ENCODE results near the gene CD58.
A peak's percentile ranks its signal among the peaks of the same experiment; 100 is the strongest.

The CD58 gene

DNA sequence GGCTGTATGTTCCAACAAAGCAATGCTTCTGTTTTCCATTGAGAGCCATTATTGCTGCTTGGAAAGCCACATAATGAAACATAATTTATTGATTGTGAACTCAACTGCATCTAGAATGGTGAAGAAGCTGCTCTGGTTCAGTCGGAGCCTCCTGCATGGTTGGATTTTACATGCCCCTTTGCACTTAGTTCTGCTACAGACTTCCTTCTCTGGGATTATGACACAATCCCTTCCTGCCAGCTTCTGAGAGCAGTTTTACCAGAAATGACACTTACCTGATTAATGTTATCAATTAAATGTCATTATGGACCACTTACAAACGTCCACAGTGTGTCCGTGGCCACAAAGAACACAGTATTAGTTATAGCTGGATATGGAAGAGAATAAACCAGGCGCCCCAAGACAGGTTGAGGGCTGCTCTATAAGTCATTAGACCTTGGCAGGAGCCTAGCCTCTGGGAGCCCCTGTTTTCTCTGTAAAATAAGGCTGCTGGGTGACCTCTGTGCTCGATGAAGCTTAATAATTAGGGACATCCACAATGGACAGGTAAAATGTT, 7.0 kb upstream of the CD58 start:
- no peak overlapping the region for H3K4me3 ChIP-seq (ENCODE audit: low read length)
- TF ChIP-seq, protein P1, sequence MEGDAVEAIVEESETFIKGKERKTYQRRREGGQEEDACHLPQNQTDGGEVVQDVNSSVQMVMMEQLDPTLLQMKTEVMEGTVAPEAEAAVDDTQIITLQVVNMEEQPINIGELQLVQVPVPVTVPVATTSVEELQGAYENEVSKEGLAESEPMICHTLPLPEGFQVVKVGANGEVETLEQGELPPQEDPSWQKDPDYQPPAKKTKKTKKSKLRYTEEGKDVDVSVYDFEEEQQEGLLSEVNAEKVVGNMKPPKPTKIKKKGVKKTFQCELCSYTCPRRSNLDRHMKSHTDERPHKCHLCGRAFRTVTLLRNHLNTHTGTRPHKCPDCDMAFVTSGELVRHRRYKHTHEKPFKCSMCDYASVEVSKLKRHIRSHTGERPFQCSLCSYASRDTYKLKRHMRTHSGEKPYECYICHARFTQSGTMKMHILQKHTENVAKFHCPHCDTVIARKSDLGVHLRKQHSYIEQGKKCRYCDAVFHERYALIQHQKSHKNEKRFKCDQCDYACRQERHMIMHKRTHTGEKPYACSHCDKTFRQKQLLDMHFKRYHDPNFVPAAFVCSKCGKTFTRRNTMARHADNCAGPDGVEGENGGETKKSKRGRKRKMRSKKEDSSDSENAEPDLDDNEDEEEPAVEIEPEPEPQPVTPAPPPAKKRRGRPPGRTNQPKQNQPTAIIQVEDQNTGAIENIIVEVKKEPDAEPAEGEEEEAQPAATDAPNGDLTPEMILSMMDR (conservative IDR thresholded peaks at IDR 0.05; ENCODE audit: low read depth, low read length): no peak
- no peak for DNase-seq (ENCODE audit: low read depth)

DNA sequence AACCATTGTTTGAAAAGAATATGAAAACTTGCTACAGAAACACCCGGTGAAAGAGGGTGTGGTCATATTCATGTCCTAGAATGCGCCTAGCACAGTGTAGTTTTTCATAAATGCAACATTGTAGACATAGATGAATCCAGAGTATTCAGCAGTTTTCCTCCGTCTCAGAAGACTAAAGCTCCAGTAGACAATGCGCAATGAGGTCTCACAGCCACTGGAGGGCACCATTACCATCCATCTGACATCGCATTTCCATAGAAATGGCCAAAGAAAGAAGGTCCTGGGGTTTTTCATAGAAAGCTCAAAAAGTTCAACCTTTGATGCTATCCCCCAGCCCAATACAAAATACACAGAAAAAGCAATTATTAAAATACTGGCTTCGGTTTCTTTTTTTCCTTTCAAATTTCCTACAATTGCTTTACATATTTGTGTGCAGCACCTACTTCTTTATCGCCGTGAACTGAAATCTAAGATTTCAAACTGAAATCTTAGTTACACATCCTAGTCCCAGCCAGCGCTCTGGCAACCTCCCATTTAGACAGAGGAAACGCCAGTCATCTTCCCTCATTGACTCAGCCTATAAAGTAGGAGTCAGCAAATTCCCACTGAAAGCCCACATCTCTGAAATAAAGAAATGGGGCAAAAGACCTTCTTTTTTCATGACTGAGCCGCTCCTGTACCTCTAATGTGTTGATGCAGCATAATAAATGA, 3.9 kb upstream of the CD58 start:
- H3K4me3 ChIP-seq (ENCODE audit: low read length): no peak overlapping the region
- TF ChIP-seq, protein P1 (conservative IDR thresholded peaks at IDR 0.05; ENCODE audit: low read depth, low read length): peak; percentile 95
- DNase-seq (ENCODE audit: low read depth): no peak

DNA sequence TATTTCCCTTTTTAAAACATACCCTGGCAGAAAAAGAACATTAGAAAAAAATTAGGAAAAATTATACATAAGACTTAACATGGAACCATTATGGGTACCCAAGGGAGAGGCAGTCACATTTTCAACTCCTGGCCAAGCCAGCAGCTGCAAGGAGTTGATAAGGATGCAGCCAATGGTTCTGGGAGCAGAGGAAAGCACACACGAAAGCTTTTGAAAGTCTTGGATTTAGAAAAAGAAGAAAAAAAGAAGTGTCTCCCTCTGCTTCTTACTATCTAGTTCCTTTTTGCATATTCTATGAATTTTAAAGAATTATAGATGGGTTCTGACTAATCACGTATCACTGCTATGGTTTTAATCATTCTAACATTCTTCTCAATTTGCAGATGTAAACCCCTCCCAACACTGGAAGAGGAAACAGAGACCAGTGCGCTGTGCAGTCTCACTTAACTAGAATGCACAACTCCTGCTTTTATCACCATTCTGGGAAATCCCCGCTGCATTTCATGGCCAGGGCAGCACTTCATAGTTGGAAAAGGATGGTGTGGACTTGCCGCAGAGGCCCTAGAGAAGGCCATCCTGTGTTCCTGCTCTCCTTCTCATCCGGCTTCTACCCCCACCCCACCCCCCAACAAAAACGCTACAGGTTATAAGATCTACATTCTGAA, 2.7 kb upstream of the CD58 start:
- DNase-seq (ENCODE audit: low read depth): no peak
- no peak overlapping the region for H3K4me3 ChIP-seq (ENCODE audit: low read length)
- TF ChIP-seq, protein P1 (conservative IDR thresholded peaks at IDR 0.05; ENCODE audit: low read depth, low read length): no peak

DNA sequence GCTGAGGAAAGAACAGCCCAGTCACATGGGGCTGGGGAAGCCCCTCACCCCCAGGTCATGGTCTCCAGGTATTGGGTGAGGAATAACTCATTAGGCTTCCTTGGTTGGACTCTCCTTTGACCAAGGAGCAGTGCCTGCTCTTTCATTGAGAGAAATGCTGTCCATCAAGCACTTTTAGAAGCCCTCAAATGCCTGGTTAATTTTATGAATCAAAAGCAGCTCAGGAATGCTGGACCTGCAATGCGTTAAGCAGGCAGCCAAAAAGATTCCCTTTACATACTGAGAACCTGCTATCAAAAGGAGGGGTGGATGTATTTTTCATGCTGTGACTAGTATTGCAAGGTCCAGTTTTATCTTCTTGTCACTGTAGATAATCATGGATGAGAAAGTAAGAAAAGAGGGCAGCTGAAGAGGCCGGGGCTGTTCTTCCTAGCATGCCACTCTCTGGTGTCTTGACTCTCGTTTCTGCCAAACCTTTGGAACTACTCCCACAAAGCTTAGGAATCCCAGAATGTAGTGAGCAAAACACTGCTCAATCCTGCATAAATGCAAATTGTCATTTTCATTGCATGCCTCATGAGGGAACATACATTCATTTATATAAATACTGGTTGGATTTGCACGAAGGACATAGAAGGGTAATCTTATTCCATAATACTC, 2.1 kb upstream of the CD58 start:
- TF ChIP-seq, protein P1 (conservative IDR thresholded peaks at IDR 0.05; ENCODE audit: low read depth, low read length): no peak

DNA sequence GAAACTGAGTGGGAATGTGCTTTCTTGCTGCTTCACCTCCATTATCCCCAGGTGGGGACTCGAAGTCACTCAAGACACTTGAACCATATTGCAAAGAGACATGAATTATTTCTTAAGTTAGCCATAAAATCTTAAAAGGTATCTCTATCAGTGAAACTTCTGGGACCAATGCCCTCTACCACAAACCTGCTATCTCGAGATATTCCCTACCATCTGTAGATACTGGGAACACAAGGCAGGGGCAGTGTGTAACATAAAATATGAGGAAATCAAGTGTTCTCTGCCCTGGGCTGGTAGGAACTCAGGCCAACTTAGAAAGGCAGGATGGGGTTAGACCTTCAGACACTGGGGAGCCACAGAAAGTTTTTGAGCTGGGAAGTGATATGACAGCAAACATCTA, 1.3 kb upstream of the CD58 start:
- DNase-seq (ENCODE audit: low read depth): no peak

More for the DNA sequence above, 2.1 kb upstream of the CD58 start:
- DNase-seq (ENCODE audit: low read depth): no peak
- no peak overlapping the region for H3K4me3 ChIP-seq (ENCODE audit: low read length)

DNA sequence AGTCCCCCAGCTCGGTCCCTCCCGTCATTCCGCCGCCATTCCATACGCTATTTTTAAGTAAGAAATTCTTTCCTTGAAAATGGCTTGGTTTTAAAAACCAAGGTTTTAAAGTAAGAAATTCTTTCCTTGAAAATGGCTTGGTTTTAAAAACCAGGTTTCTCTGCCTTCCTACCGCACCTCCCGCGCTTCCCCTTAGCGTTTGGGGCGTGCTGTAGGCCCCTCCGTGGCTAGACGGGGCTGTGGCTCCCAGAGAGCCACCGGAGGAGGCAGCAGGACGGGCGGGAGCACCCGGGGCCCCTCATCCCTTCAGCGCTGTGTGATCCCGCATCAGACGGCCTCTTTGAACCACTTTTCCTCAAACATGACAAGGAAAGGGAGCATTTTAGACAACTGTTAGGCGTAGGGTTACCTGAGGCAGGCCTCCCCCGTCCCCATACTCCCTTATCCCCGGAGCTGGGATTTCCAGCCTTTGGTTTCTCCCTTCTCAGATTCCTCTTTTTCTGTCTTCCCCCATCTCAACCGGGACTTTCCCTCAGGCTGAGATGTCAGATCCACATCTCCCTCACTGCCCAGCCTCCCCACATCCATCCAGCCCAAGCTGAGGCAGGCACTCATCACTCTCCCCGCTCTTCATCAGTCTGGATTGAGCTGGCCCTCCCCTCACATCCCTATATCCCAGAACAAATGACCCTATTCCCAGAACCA, 541 bp upstream of the CD58 start:
- DNase-seq (ENCODE audit: low read depth): no peak
- peak overlapping the region; percentile 79 for H3K4me3 ChIP-seq (ENCODE audit: low read length)
- TF ChIP-seq, protein P1 (conservative IDR thresholded peaks at IDR 0.05; ENCODE audit: low read depth, low read length): no peak

More for the DNA sequence above, 1.3 kb upstream of the CD58 start:
- TF ChIP-seq, protein P1 (conservative IDR thresholded peaks at IDR 0.05; ENCODE audit: low read depth, low read length): no peak
- no peak overlapping the region for H3K4me3 ChIP-seq (ENCODE audit: low read length)

Measured in retinal pigment epithelial cell (primary cell).